Osteoblast (primary cell): Measurements from ENCODE around the gene RUNX2. TPM values are rescaled to one million over a fixed set of nuclear protein-coding genes. Genes with fewer than 3 reads are reported as not detected.

Experiments
- DNase-seq: peaks from one replicate; pipeline ENCODE4 v3.0.0; 2011; ENCODE audit warnings: low spot score, mixed read lengths; ENCODE audit not compliant: insufficient read length; ENCODE audit errors: missing footprints
- H2AFZ ChIP-seq: 2 replicates; pipeline ENCODE4 v1.6.0; 2011; ENCODE audit warnings: mild to moderate bottlenecking, low read length
- H3K27ac ChIP-seq: 2 replicates; pipeline ENCODE4 v1.5.1; 2011; ENCODE audit warnings: mild to moderate bottlenecking, low read depth, low read length, moderate library complexity
- H3K27me3 ChIP-seq: 2 replicates; pipeline ENCODE4 v1.6.0; 2012; ENCODE audit warnings: mild to moderate bottlenecking, control low read depth, inconsistent platforms, low read length, moderate library complexity; ENCODE audit not compliant: insufficient read depth
- H3K36me3 ChIP-seq: 2 replicates; pipeline ENCODE4 v1.5.1; 2011; ENCODE audit warnings: mild to moderate bottlenecking, low read length, control low read depth, moderate library complexity; ENCODE audit not compliant: insufficient read depth
- H3K4me1 ChIP-seq: 2 replicates; pipeline ENCODE4 v1.5.1; 2011; ENCODE audit warnings: mild to moderate bottlenecking, low read length, control low read depth, moderate library complexity; ENCODE audit not compliant: insufficient read depth
- H3K4me2 ChIP-seq: 2 replicates; pipeline ENCODE4 v1.6.0; 2011; ENCODE audit warnings: mild to moderate bottlenecking, low read length; ENCODE audit not compliant: insufficient read depth
- H3K4me3 ChIP-seq: fragments of 200-600 bp; sonication (generic); 3 replicates; pipeline ENCODE4 v1.5.1; 2012; ENCODE audit warnings: mild to moderate bottlenecking, low read length, inconsistent platforms; ENCODE audit not compliant: insufficient read depth
- H3K79me2 ChIP-seq: 2 replicates; pipeline ENCODE4 v1.6.0; 2012; ENCODE audit warnings: mild to moderate bottlenecking, low read length, control low read depth, inconsistent platforms; ENCODE audit not compliant: insufficient read depth
- H3K9me3 ChIP-seq: 2 replicates; pipeline ENCODE4 v1.5.1; 2011; ENCODE audit warnings: low read depth, low read length, control low read depth
- H4K20me1 ChIP-seq: 2 replicates; pipeline ENCODE4 v1.6.0; 2012; ENCODE audit warnings: mild to moderate bottlenecking, low read length, control low read depth; ENCODE audit not compliant: insufficient read depth
- total RNA-seq: library from RNA; depleted of rRNA; stranded (reverse); fragments of >200 nt; gene quantifications from 2 replicates; pipeline ENCODE4 v1.2.3, GENCODE V29; 2012
- TF ChIP-seq, protein P1 (sequence below): IDR thresholded peaks from 2 replicates; pipeline ENCODE4 v1.5.1; 2011; ENCODE audit warnings: mild to moderate bottlenecking, low read depth, low read length, moderate library complexity; ENCODE audit errors: extremely low read depth

The RUNX2 gene
- total RNA-seq, 1 donor, result 30.0 TPM

DNA sequence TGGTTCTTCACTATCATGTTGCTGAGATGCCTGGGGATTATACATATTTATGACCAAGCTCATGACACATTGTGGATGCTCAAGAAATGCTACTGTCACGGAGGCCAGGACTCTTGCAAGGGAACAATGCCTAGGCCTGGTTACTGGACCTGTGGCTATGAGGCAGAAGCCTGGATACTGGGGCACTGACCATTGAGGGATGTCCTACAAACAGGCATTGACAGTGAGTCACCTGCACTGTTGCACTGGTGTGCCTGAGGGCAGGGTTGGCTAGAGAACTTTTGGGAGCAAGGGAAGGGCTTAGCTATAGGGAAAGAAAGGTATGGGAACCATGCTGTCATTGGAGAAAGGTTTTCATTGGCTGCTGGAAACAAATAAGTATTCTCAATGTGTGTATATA, 362.7 kb downstream of the RUNX2 start:
- H3K4me2 ChIP-seq, result no peak overlapping the region
- DNase-seq, result peak; percentile 58
- H3K79me2 ChIP-seq, result no peaks in the 10 kb centered on the region
- no peaks in the 10 kb centered on the region for H3K27me3 ChIP-seq
- no peaks in the 10 kb centered on the region for H4K20me1 ChIP-seq
- H3K4me1 ChIP-seq, result no peaks in the 10 kb centered on the region
- no peak overlapping the region for H3K27ac ChIP-seq
- no peaks in the 10 kb centered on the region for H3K9me3 ChIP-seq
- no peak overlapping the region for H2AFZ ChIP-seq
- H3K36me3 ChIP-seq, result no peaks in the 10 kb centered on the region
- TF ChIP-seq, protein P1, sequence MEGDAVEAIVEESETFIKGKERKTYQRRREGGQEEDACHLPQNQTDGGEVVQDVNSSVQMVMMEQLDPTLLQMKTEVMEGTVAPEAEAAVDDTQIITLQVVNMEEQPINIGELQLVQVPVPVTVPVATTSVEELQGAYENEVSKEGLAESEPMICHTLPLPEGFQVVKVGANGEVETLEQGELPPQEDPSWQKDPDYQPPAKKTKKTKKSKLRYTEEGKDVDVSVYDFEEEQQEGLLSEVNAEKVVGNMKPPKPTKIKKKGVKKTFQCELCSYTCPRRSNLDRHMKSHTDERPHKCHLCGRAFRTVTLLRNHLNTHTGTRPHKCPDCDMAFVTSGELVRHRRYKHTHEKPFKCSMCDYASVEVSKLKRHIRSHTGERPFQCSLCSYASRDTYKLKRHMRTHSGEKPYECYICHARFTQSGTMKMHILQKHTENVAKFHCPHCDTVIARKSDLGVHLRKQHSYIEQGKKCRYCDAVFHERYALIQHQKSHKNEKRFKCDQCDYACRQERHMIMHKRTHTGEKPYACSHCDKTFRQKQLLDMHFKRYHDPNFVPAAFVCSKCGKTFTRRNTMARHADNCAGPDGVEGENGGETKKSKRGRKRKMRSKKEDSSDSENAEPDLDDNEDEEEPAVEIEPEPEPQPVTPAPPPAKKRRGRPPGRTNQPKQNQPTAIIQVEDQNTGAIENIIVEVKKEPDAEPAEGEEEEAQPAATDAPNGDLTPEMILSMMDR, result no peak
- no peak overlapping the region for H3K4me3 ChIP-seq

DNA sequence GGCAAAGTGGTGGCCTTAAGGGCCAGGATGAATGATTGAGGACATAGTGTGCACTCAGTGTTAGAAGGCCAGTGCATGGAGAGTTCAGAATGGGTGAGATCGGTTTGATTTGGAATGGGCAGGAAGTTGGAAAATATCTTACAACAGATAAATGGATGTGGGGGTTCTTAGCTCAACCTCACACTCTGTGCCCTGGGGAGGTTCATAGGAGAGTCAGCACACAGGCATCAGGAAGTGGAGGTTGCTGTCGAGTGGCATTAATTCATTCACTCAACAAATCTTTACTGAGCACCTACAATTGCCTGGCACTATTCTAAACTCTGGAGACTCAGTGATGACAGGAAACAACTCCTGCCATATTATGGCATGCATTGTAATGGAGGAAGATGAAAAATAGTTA, 363.3 kb downstream of the RUNX2 start:
- H3K4me2 ChIP-seq, result no peak overlapping the region
- H3K27ac ChIP-seq, result no peak overlapping the region
- TF ChIP-seq, protein P1, result no peak
- no peaks in the 10 kb centered on the region for H3K79me2 ChIP-seq
- peak overlapping the region; percentile 76 for H2AFZ ChIP-seq
- peak; percentile 25 for DNase-seq
- H3K4me3 ChIP-seq, result no peak overlapping the region
- H3K36me3 ChIP-seq, result no peaks in the 10 kb centered on the region
- H3K4me1 ChIP-seq, result no peaks in the 10 kb centered on the region
- no peaks in the 10 kb centered on the region for H3K27me3 ChIP-seq
- H4K20me1 ChIP-seq, result no peaks in the 10 kb centered on the region
- no peaks in the 10 kb centered on the region for H3K9me3 ChIP-seq

DNA sequence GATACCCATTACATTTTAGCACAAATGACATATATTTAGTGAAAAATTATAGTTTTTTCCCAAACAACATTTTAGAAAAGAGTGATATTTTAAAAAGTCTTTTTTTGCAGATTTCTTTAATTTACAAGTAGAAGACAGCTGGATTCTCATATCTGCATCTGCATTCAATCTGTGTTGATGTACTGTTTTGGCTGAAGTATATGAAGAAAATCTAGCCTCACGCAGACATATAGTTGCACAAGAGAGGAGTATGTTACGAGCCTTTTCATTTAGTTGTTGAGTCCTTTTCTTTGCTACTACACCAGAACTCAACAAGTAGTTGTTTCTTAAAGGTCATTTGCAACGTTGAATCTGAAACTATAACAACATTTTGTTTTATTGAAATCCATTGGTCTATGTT, 363.9 kb downstream of the RUNX2 start:
- Histone ChIP-seq H3K4me3 (no peak overlapping the region), H4K20me1 (no peaks in the 10 kb centered on the region), H3K4me1 (peaks cover 6% of the 10 kb centered on the region), H3K4me2 (no peak overlapping the region), H3K27me3 (no peaks in the 10 kb centered on the region), H3K79me2 (no peaks in the 10 kb centered on the region), H3K27ac (no peak overlapping the region), H2AFZ (no peak overlapping the region), H3K36me3 (no peaks in the 10 kb centered on the region), H3K9me3 (no peaks in the 10 kb centered on the region)
- TF ChIP-seq, protein P1, result no peak
- DNase-seq, result no peak

DNA sequence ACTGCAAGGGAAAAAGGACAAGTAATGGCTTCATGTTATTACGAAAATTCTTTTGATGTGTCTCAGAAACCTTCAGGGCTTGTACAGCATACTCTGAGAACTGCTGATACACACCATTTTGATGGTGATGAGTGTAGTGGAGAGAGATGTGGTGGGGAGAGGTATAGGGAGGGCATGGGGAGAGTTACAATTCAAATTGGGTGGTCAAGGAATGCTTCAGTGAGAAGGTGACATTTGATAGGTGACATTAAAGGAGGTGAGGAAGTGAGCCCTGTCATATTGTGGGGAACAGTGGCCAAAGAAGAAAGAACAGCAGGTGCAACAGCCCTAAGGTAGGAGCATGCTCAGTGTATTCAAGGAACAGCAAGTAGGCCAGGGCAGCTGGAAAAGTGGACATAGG, 368.6 kb downstream of the RUNX2 start:
- no peaks in the 10 kb centered on the region for H3K27me3 ChIP-seq
- H3K27ac ChIP-seq, result peak overlapping the region; percentile 89
- no peak for DNase-seq
- no peaks in the 10 kb centered on the region for H3K79me2 ChIP-seq
- no peak overlapping the region for H2AFZ ChIP-seq
- no peaks in the 10 kb centered on the region for H4K20me1 ChIP-seq
- no peaks in the 10 kb centered on the region for H3K9me3 ChIP-seq
- no peak overlapping the region for H3K4me2 ChIP-seq
- TF ChIP-seq, protein P1, result no peak
- peaks cover 18% of the 10 kb centered on the region for H3K4me1 ChIP-seq
- H3K4me3 ChIP-seq, result no peak overlapping the region
- no peaks in the 10 kb centered on the region for H3K36me3 ChIP-seq
